DOHH2 (cell line): ENCODE results near the gene SLC7A6OS.
A peak's percentile ranks its signal among the peaks of the same experiment; 100 is the strongest.

Source experiments
- H3F3A ChIP-seq: fragments of 200-600 bp; sonication (generic), shearing (Covaris generic); 2 replicates; pipeline ENCODE4 v1.6.0; 2016; ENCODE audit warnings: antibody characterized with exemption, mild to moderate bottlenecking; ENCODE audit not compliant: control insufficient read depth, insufficient read depth
- H3K27ac ChIP-seq: fragments of 200-600 bp; sonication (generic); 2 replicates; pipeline ENCODE4 v1.5.1; 2014; ENCODE audit warnings: low read depth, mild to moderate bottlenecking, low read length, moderate library complexity
- H3K27me3 ChIP-seq: fragments of 200-600 bp; sonication (generic); 2 replicates; pipeline ENCODE4 v1.6.1; 2014; ENCODE audit warnings: mild to moderate bottlenecking, low read length, mixed read lengths; ENCODE audit not compliant: control insufficient read depth
- H3K36me3 ChIP-seq: fragments of 200-600 bp; sonication (generic); 2 replicates; pipeline ENCODE4 v1.6.1; 2014; ENCODE audit warnings: mild to moderate bottlenecking, low read length, moderate library complexity, mixed read lengths; ENCODE audit not compliant: control insufficient read depth
- H3K4me1 ChIP-seq: fragments of 200-600 bp; sonication (generic); 2 replicates; pipeline ENCODE4 v1.6.1; 2014; ENCODE audit warnings: mild to moderate bottlenecking, low read length, mixed read lengths; ENCODE audit not compliant: control insufficient read depth
- H3K4me2 ChIP-seq: fragments of 200-600 bp; sonication (generic); 2 replicates; pipeline ENCODE4 v1.6.0; 2014; ENCODE audit warnings: mild to moderate bottlenecking, low read length, moderate library complexity
- H3K4me3 ChIP-seq: fragments of 200-600 bp; sonication (generic); 2 replicates; pipeline ENCODE4 v1.5.1; 2014; ENCODE audit warnings: mild to moderate bottlenecking, low read length, mixed read lengths
- H3K79me2 ChIP-seq: fragments of 200-600 bp; sonication (generic); 2 replicates; pipeline ENCODE4 v1.6.1; 2014; ENCODE audit warnings: mild to moderate bottlenecking, low read length, mixed read lengths; ENCODE audit not compliant: control insufficient read depth
- H3K9me2 ChIP-seq: fragments of 200-600 bp; sonication (generic); replicated peaks from 2 replicates; pipeline ENCODE4 v1.6.1; 2014; ENCODE audit warnings: mild to moderate bottlenecking, low read length, mixed read lengths; ENCODE audit not compliant: control insufficient read depth
- H3K9me3 ChIP-seq: fragments of 200-600 bp; sonication (generic); 2 replicates; pipeline ENCODE4 v1.6.1; 2014; ENCODE audit warnings: antibody characterized with exemption, low read length, mixed read lengths; ENCODE audit not compliant: control insufficient read depth, insufficient read depth
- H4K20me1 ChIP-seq: fragments of 200-600 bp; sonication (generic); 2 replicates; pipeline ENCODE4 v1.6.0; 2014; ENCODE audit warnings: low read depth, mild to moderate bottlenecking, antibody characterized with exemption, low read length, moderate library complexity; ENCODE audit not compliant: control insufficient read depth, insufficient read depth
- EZH2phosphoT487 ChIP-seq: fragments of 200-600 bp; sonication (generic); IDR thresholded peaks from 2 replicates; pipeline ENCODE4 v1.6.1; 2017; ENCODE audit warnings: borderline replicate concordance, mild to moderate bottlenecking, antibody characterized with exemption, low read length, moderate library complexity, mixed read lengths
- TF ChIP-seq, protein P1 (sequence below): fragments of 200-600 bp; sonication (generic); IDR thresholded peaks from one replicate; pipeline ENCODE4 v1.5.1; 2014; ENCODE audit warnings: antibody characterized with exemption, mild to moderate bottlenecking, low read depth, low read length; ENCODE audit not compliant: poor library complexity, severe bottlenecking

The SLC7A6OS gene

DNA sequence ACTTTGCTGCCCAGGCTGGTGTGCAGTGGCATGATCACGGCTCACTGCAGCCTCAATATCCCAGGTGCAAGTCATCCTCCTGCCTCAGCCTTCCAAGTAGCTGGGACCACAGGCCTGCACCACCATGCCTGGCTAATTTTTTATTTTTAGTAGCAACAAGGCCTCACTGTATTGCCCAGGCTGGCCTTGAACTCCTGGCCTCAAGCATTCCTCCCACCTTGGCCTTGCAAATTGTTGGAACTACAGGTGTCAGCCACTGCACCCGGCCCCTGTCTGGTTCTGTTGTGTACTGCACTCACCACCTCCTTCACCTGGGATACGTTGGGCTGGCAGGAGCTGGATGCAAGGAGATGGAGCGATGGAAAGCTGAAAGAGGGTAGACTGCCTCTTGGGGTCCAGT, 57.0 kb downstream of the SLC7A6OS start:
- Histone ChIP-seq H3K4me2 (no peak overlapping the region), H3F3A (peaks cover 3% of the 10 kb centered on the region; the same call in 1 of the 2 replicates), H3K9me3 (no peaks in the 10 kb centered on the region), H3K4me1 (peaks cover 38% of the 10 kb centered on the region), H3K36me3 (peaks cover 7% of the 10 kb centered on the region), H4K20me1 (no peaks in the 10 kb centered on the region), H3K4me3 (no peak overlapping the region), H3K27ac (no peak overlapping the region), H3K9me2 (no peaks in the 10 kb centered on the region), H3K79me2 (no peaks in the 10 kb centered on the region), H3K27me3 (no peaks in the 10 kb centered on the region)
- TF ChIP-seq, protein P1, sequence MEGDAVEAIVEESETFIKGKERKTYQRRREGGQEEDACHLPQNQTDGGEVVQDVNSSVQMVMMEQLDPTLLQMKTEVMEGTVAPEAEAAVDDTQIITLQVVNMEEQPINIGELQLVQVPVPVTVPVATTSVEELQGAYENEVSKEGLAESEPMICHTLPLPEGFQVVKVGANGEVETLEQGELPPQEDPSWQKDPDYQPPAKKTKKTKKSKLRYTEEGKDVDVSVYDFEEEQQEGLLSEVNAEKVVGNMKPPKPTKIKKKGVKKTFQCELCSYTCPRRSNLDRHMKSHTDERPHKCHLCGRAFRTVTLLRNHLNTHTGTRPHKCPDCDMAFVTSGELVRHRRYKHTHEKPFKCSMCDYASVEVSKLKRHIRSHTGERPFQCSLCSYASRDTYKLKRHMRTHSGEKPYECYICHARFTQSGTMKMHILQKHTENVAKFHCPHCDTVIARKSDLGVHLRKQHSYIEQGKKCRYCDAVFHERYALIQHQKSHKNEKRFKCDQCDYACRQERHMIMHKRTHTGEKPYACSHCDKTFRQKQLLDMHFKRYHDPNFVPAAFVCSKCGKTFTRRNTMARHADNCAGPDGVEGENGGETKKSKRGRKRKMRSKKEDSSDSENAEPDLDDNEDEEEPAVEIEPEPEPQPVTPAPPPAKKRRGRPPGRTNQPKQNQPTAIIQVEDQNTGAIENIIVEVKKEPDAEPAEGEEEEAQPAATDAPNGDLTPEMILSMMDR, result no peak
- TF ChIP-seq EZH2phosphoT487, result no peak

DNA sequence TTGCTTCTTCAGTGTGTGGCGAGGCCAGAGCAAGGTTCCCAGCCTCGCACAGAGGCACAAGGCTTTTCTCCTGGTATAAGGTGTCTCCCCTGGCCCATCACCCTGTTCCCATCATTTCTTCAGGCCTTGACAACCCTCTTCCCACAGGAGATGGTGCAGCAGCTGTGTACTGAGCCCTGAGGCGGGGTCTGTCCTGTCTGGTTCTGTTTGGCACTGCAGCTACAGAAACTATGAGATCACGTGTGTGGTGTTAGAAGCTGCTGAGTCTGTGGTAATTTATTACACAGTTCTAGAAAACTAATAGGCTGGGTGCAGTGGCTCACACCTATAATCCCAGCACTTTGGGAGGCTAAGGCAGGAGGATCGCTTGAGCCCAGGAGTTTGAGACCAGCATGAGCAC, 58.4 kb downstream of the SLC7A6OS start:
- peaks cover 26% of the 10 kb centered on the region for H3K4me1 ChIP-seq
- H3K27ac ChIP-seq, result no peak overlapping the region
- H4K20me1 ChIP-seq, result no peaks in the 10 kb centered on the region

DNA sequence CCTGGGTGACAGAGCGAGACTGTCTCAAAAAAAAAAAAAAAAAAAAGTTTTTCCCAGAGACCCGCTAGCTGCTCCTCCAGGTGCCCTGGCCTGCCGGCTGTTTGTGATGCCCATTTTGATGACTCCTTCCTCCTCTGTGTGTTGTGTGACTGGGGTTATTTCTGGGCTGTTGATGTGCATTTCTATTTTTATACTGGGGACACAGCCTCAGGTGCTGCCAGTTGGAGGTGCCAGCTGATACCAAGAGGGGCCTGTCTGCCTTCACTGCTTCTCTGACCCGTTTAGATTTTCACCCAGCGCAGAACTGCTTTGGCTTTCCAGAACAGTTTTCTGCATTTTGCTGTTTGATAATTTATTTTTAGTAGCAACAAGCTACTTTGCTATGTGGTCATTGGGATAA, 58.9 kb downstream of the SLC7A6OS start:
- Histone ChIP-seq H3K27me3 (no peaks in the 10 kb centered on the region), H3K4me3 (no peak overlapping the region), H3F3A (no peaks in the 10 kb centered on the region), H3K4me1 (peaks cover 21% of the 10 kb centered on the region), H3K9me3 (no peaks in the 10 kb centered on the region), H3K4me2 (peak overlapping the region; percentile 26; the same call in 1 of the 2 replicates), H4K20me1 (no peaks in the 10 kb centered on the region), H3K27ac (no peak overlapping the region), H3K79me2 (no peaks in the 10 kb centered on the region), H3K9me2 (no peaks in the 10 kb centered on the region), H3K36me3 (peaks cover 7% of the 10 kb centered on the region)
- TF ChIP-seq EZH2phosphoT487, result no peak
- TF ChIP-seq, protein P1, result no peak

More for the DNA sequence above, 58.4 kb downstream of the SLC7A6OS start:
- peaks cover under 1% of the 10 kb centered on the region; the same call in 1 of the 2 replicates for H3F3A ChIP-seq
- peaks cover 7% of the 10 kb centered on the region for H3K36me3 ChIP-seq
- no peaks in the 10 kb centered on the region for H3K9me2 ChIP-seq
- H3K79me2 ChIP-seq, result no peaks in the 10 kb centered on the region
- no peaks in the 10 kb centered on the region for H3K9me3 ChIP-seq
- no peak overlapping the region for H3K4me3 ChIP-seq
- no peaks in the 10 kb centered on the region for H3K27me3 ChIP-seq
- no peak overlapping the region for H3K4me2 ChIP-seq
- TF ChIP-seq, protein P1, result no peak
- no peak for TF ChIP-seq EZH2phosphoT487

DNA sequence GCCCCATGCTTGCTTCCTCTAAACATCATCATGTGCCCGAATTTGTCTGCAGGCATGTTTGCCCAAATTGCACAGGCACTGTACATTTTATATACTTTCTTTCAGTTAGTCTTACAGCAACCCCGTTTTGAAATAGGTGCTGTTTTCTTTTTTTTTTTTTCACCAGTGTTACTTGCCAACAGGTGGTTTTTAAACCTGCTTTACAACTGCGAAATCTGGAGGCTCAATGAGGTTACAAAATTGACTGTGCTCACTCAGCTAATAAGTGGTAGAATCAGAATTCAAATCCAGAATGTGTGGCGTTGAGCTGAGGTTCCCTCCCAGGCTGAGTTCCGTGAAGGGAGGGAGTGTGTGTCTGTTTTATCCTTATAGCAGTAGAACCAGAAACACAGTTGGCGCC, 59.8 kb downstream of the SLC7A6OS start:
- H3K9me3 ChIP-seq, result no peaks in the 10 kb centered on the region
- H3K4me2 ChIP-seq, result peak overlapping the region; percentile 26
- H3K27ac ChIP-seq, result no peak overlapping the region
- H3K79me2 ChIP-seq, result no peaks in the 10 kb centered on the region
- H3K27me3 ChIP-seq, result no peaks in the 10 kb centered on the region
- H3K4me1 ChIP-seq, result peaks cover 23% of the 10 kb centered on the region
- H3F3A ChIP-seq, result no peaks in the 10 kb centered on the region
- no peaks in the 10 kb centered on the region for H3K9me2 ChIP-seq
- TF ChIP-seq EZH2phosphoT487, result no peak
- TF ChIP-seq, protein P1, result no peak
- peaks cover 7% of the 10 kb centered on the region for H3K36me3 ChIP-seq
- H4K20me1 ChIP-seq, result no peaks in the 10 kb centered on the region
- H3K4me3 ChIP-seq, result no peak overlapping the region
